B cell (primary cell): ENCODE results near the gene GOLIM4. TPM values are rescaled to one million over a fixed set of nuclear protein-coding genes. Genes with fewer than 3 reads are reported as not detected.

Source experiments
- ATAC-seq: fragments of 200-7000 bp; cut with Tn5 transposase; one replicate; pipeline ENCODE4 v1.10.0; 2021; ENCODE audit warnings: low read depth, mild to moderate bottlenecking, moderate number of reproducible peaks, moderate library complexity
- CTCF ChIA-PET: fragments of 350-600 bp; sonication (Branson Sonifier 250); formaldehyde crosslinking; loops from one replicate; lab custom pipeline; 2021; ENCODE audit warnings: antibody characterized with exemption, inconsistent platforms; lab: Charles Lee
- POLR2A ChIA-PET: fragments of 350-600 bp; sonication (Branson Sonifier 250); formaldehyde crosslinking; loops from one replicate; lab custom pipeline; 2021; ENCODE audit warnings: antibody characterized with exemption; lab: Charles Lee
- DNase-seq: peaks from one replicate; pipeline ENCODE4 v3.0.0; 2013
- H2AFZ ChIP-seq: 2 replicates; pipeline ENCODE4 v1.6.1; 2012; ENCODE audit warnings: mild to moderate bottlenecking, low read depth, low read length; ENCODE audit not compliant: insufficient read depth, poor library complexity, severe bottlenecking
- H3K27ac ChIP-seq, 2 donors: 1 replicate in 1 of 2; 2 replicates in 1 of 2; pipeline ENCODE4 v1.5.1; 2012 to 2013; ENCODE audit warnings: low read length in 2 of 2, mild to moderate bottlenecking in 2 of 2, moderate library complexity in 1 of 2
- H3K27me3 ChIP-seq, 4 experiments: fragments of 200-600 bp in 1 of 4; sonication (generic) in 1 of 4; replicated peaks in 1 of 4; 1 replicate in 2 of 4; 2 replicates in 2 of 4; pipeline versions ENCODE4 v1.6.1 to v1.7.0; 2013 to 2016; ENCODE audit warnings: low read length in 3 of 4, mild to moderate bottlenecking in 2 of 4, mixed read lengths in 1 of 4, moderate library complexity in 1 of 4; ENCODE audit not compliant: insufficient read depth in 4 of 4, control insufficient read depth in 3 of 4; ENCODE audit errors: control extremely low read depth in 1 of 4
- H3K36me3 ChIP-seq, 2 experiments: replicated peaks in 1 of 2; 1 replicate in 1 of 2; 2 replicates in 1 of 2; pipeline versions ENCODE4 v1.6.1 to v1.7.1; 2013; ENCODE audit warnings: low read length in 1 of 2; ENCODE audit not compliant: insufficient read depth in 2 of 2, control insufficient read depth in 1 of 2; ENCODE audit errors: control extremely low read depth in 1 of 2, extremely low read depth in 1 of 2
- H3K4me1 ChIP-seq, 2 donors: fragments of 200-600 bp in 1 of 2; sonication (generic) in 1 of 2; 1 replicate in 1 of 2; 2 replicates in 1 of 2; pipeline versions ENCODE4 v1.5.1 to v1.6.1; 2013 to 2017; ENCODE audit warnings: low read length in 2 of 2; ENCODE audit not compliant: control insufficient read depth in 2 of 2, insufficient read depth in 2 of 2
- H3K4me2 ChIP-seq: replicated peaks from 2 replicates; pipeline ENCODE3; 2012; ENCODE audit warnings: mild to moderate bottlenecking, low read depth, low read length; ENCODE audit not compliant: poor library complexity, severe bottlenecking
- H3K4me3 ChIP-seq, 5 experiments: fragments of 200-600 bp in 1 of 5; sonication (generic) in 1 of 5; 1 replicate in 3 of 5; 2 replicates in 2 of 5; pipeline versions ENCODE4 v1.5.1 to v1.7.0; 2011 to 2016; ENCODE audit warnings: low read length in 4 of 5, mild to moderate bottlenecking in 4 of 5, low read depth in 2 of 5, control low read depth in 1 of 5, moderate library complexity in 1 of 5; ENCODE audit not compliant: insufficient read depth in 1 of 5; ENCODE audit errors: control extremely low read depth in 1 of 5, extremely low read depth in 1 of 5
- H3K79me2 ChIP-seq: fragments of 200-600 bp; sonication (generic); one replicate; pipeline ENCODE4 v1.6.0; 2016; ENCODE audit warnings: low read length; ENCODE audit not compliant: control insufficient read depth, insufficient read depth
- H3K9ac ChIP-seq: fragments of 200-600 bp; sonication (generic); 2 replicates; pipeline ENCODE4 v1.6.1; 2017; ENCODE audit warnings: mild to moderate bottlenecking, low read length, moderate library complexity
- H3K9me3 ChIP-seq, 3 donors: one replicate each; pipeline versions ENCODE4 v1.6.1 to v1.7.1; 2013; ENCODE audit warnings: low read length in 2 of 3; ENCODE audit not compliant: control insufficient read depth in 2 of 3, insufficient read depth in 1 of 3; ENCODE audit errors: control extremely low read depth in 1 of 3
- H4K20me1 ChIP-seq: 2 replicates; pipeline ENCODE4 v1.6.0; 2012; ENCODE audit warnings: mild to moderate bottlenecking, low read length; ENCODE audit not compliant: insufficient read depth, control insufficient read depth, poor library complexity, severe bottlenecking
- H3K27ac Mint-ChIP-seq: one replicate; pipeline ENCODE4 v1.8.0; 2021; ENCODE audit warnings: mixed read lengths
- H3K27me3 Mint-ChIP-seq: one replicate; pipeline ENCODE4 v1.8.0; 2021; ENCODE audit warnings: mixed read lengths
- H3K4me1 Mint-ChIP-seq: one replicate; pipeline ENCODE4 v1.8.0; 2021; ENCODE audit warnings: mixed read lengths
- H3K4me3 Mint-ChIP-seq: one replicate; pipeline ENCODE4 v1.8.0; 2021; ENCODE audit warnings: mixed read lengths
- H3K9me3 Mint-ChIP-seq: one replicate; pipeline ENCODE4 v1.8.0; 2022; ENCODE audit warnings: mixed read lengths; ENCODE audit not compliant: insufficient read depth
- CTCF ChIP-seq: fragments of 200-600 bp; IDR thresholded peaks from one replicate; pipeline ENCODE4 v1.8.0; 2022; ENCODE audit warnings: antibody characterized with exemption, mild to moderate bottlenecking
- EZH2 ChIP-seq: IDR thresholded peaks from 2 replicates; pipeline ENCODE4 v1.6.1; 2012; ENCODE audit warnings: borderline replicate concordance, low read depth, mild to moderate bottlenecking, moderate library complexity, low read length; ENCODE audit not compliant: insufficient read depth, poor library complexity, severe bottlenecking
- whole genome bisulfite sequencing: methylation state at CpG from one replicate; pipeline ENCODE4 v1.1.5; 2013; ENCODE audit warnings: missing lambda C conversion rate; ENCODE audit not compliant: insufficient coverage; 5-methylcytosine and 5-hydroxymethylcytosine counted together
- intact Hi-C: fragments of 100-400 bp; cut with micrococcal nuclease; formaldehyde crosslinking; loops from one replicate; pipeline ENCODE4 v1.10.0; 2022
- polyA plus RNA-seq: library from polyadenylated mRNA; depleted of rRNA; stranded (reverse); fragments of >200 nt; gene quantifications from 2 replicates; pipeline ENCODE4 v1.2.3, GENCODE V29; 2012
- total RNA-seq, 2 donors: library from RNA; stranded (reverse); fragments of 120-200 nt in 1 of 2; gene quantifications; 1 replicate in 1 of 2; 2 replicates in 1 of 2; pipeline versions ENCODE4 v1.2.3 to v1.2.4, GENCODE V29; 2013 to 2022

Gene GOLIM4
- total and polyA plus RNA-seq, 2 donors (not counting 1 experiment from before 2014, with no cell fraction given): 2.5 to 9.3 TPM

GRCh38 chr3:168124791-168125190 is 29.1 kb upstream of the GOLIM4 start:
- Mint-ChIP-seq H3K4me1 (no peaks in the 10 kb centered on the region), H3K4me3 (no peak overlapping the region), H3K27ac (no peak overlapping the region), H3K9me3 (peaks cover 4% of the 10 kb centered on the region), H3K27me3 (peaks cover 13% of the 10 kb centered on the region)
- TF ChIP-seq EZH2: no peak
- ChIA-PET POLR2A (no interaction called here), CTCF (interaction anchor here (0.9 kb wide), 1 partner anchor 14 kb away, joined by 3 read pairs; no protein-coding TSS in a partner anchor)
- Histone ChIP-seq H3K27ac (no peak overlapping the region), H3K4me1 (no peaks in the 10 kb centered on the region), H3K4me3 (no peak overlapping the region), H3K27me3 (peaks cover 0 to 3% (median 0%) of the 10 kb centered on the region in 4 experiments), H3K4me2 (no peak overlapping the region), H3K36me3 (no peaks in the 10 kb centered on the region), H4K20me1 (no peaks in the 10 kb centered on the region), H2AFZ (no peak overlapping the region), H3K79me2 (no peaks in the 10 kb centered on the region), H3K9ac (no peak overlapping the region), H3K9me3 (peaks cover 0 to 8% (median 0%) of the 10 kb centered on the region in 3 donors)
- WGBS: no CpG with 5 or more reads among the region's 7 CpGs
- intact Hi-C loops: no loop called here
- no peak for ATAC-seq
- no peak for DNase-seq

- POLR2A ChIA-PET: no interaction called here
- Mint-ChIP-seq H3K27ac (no peak overlapping the region), H3K27me3 (peaks cover 8% of the 10 kb centered on the region), H3K4me1 (no peaks in the 10 kb centered on the region), H3K9me3 (peaks cover 4% of the 10 kb centered on the region), H3K4me3 (no peak overlapping the region)
- no peak for ATAC-seq
- H3K27ac ChIP-seq: no peak overlapping the region
- peaks cover 0 to 3% (median 0%) of the 10 kb centered on the region in 4 experiments for H3K27me3 ChIP-seq
- H3K9me3 ChIP-seq: peaks cover 0 to 8% (median 0%) of the 10 kb centered on the region in 3 donors
- no peak overlapping the region for H3K4me3 ChIP-seq
- intact Hi-C loops: no loop called here
- H4K20me1 ChIP-seq: no peaks in the 10 kb centered on the region
- H3K4me1 ChIP-seq: no peaks in the 10 kb centered on the region
- DNase-seq: no peak
- H3K36me3 ChIP-seq: no peaks in the 10 kb centered on the region
- H2AFZ ChIP-seq: no peak overlapping the region
- no peak overlapping the region for H3K9ac ChIP-seq
- H3K4me2 ChIP-seq: no peak overlapping the region
- CTCF ChIA-PET: interaction anchor here (0.7 to 0.9 kb wide), 2 partner anchors 13 to 42 kb away, joined by 3 read pairs; no protein-coding TSS in a partner anchor
- no peaks in the 10 kb centered on the region for H3K79me2 ChIP-seq
- TF ChIP-seq EZH2: no peak
- TF ChIP-seq CTCF: no peak
These were observed 28.6 kb upstream of the GOLIM4 start for GRCh38 chr3:168124291-168124690.
